Measurements from ENCODE around the gene DNAH6.
"Not testable (repeated sequence)": the region's sequence is repeated elsewhere in the genome, so short reads cannot be mapped to it uniquely, and the experiment has no call there.

Gene DNAH6

DNA sequence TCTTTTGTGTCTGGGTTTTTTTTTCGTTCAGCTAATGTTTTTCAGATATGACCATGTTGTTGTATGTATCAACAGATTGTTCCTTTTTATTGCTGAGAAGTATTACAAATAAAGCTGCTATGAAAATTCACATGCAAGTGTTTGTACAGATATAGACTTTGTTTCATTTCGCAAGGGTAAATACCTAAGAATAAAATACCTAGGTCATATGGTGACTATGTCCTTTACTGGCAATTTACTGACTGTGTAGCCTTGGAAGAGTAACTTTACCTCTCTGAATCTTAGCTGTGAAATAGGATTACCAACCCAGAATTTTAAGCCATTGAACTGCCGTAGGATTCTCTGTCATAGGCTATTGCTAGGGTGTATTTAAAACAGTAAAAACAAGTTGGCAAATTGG, 19.0 kb upstream of the DNAH6 start:
- TF ChIP-seq, protein P1, sequence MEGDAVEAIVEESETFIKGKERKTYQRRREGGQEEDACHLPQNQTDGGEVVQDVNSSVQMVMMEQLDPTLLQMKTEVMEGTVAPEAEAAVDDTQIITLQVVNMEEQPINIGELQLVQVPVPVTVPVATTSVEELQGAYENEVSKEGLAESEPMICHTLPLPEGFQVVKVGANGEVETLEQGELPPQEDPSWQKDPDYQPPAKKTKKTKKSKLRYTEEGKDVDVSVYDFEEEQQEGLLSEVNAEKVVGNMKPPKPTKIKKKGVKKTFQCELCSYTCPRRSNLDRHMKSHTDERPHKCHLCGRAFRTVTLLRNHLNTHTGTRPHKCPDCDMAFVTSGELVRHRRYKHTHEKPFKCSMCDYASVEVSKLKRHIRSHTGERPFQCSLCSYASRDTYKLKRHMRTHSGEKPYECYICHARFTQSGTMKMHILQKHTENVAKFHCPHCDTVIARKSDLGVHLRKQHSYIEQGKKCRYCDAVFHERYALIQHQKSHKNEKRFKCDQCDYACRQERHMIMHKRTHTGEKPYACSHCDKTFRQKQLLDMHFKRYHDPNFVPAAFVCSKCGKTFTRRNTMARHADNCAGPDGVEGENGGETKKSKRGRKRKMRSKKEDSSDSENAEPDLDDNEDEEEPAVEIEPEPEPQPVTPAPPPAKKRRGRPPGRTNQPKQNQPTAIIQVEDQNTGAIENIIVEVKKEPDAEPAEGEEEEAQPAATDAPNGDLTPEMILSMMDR (IDR thresholded peaks at IDR 0.05; ENCODE audit: low read depth, low read length, missing control alignments), result no peak
- DNase-seq (ENCODE audit: extremely low read depth, low read depth), result no peak
- H3K4me3 ChIP-seq (replicated peaks; ENCODE audit: low read depth, low read length), result no peak overlapping the region

GRCh38 chr2:84498150-84498799, 18.0 kb upstream of the DNAH6 start:
- TF ChIP-seq, protein P1 (IDR thresholded peaks at IDR 0.05; ENCODE audit: low read depth, low read length, missing control alignments), result no peak
- DNase-seq (ENCODE audit: extremely low read depth, low read depth), result no peak
- H3K4me3 ChIP-seq (replicated peaks; ENCODE audit: low read depth, low read length), result no peak overlapping the region

- not testable (repeated sequence) for H3K4me3 ChIP-seq (replicated peaks; ENCODE audit: low read depth, low read length); DNase-seq (ENCODE audit: extremely low read depth, low read depth)
Measured at GRCh38 chr2:84511024-84511423, 5.3 kb upstream of the DNAH6 start.

- peak overlapping the region; percentile 44; the same call in 1 of the 2 replicates for H3K4me3 ChIP-seq (replicated peaks; ENCODE audit: low read depth, low read length)
- TF ChIP-seq, protein P1 (IDR thresholded peaks at IDR 0.05; ENCODE audit: low read depth, low read length, missing control alignments), result no peak
- no peak for DNase-seq (ENCODE audit: extremely low read depth, low read depth)
Measured at GRCh38 chr2:84515788-84516187, 510 bp upstream of the DNAH6 start.

DNA sequence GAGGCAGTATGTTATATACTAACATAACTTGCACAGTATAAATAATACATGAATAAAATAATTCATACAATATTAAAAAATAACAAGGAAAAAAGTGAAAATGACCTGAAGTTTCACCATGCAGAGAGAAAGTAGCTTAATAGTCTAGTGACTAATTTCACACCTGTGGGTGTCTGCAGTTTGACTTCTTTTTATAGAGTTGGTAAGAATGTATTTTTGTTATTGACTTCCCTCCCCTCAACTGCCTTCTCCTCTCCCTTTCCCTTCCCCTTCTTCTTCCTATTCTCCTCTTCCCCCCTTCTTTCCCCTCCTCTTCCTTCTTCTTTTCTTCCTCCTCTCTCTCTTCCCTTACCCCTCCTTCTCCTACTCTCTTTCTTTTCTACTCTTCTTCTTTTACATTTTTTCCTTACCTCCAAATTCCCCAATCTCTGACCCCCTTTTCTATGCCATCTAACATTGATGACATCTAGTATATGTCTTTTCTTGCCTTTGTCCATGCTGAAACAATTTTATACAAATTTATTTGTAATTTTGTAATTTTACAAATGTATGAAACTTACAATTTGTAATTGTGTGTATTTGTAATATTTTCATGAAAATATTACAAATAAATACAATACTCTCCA, 3.1 kb downstream of the DNAH6 start:
- H3K4me3 ChIP-seq (replicated peaks; ENCODE audit: low read depth, low read length), result no peak overlapping the region
- no peak for DNase-seq (ENCODE audit: extremely low read depth, low read depth)
- TF ChIP-seq, protein P1 (IDR thresholded peaks at IDR 0.05; ENCODE audit: low read depth, low read length, missing control alignments), result no peak

- TF ChIP-seq, protein P1 (IDR thresholded peaks at IDR 0.05; ENCODE audit: low read depth, low read length, missing control alignments), result no peak
- no peak overlapping the region for H3K4me3 ChIP-seq (replicated peaks; ENCODE audit: low read depth, low read length)
- DNase-seq (ENCODE audit: extremely low read depth, low read depth), result no peak
Measured at GRCh38 chr2:84526562-84526961, 10.3 kb downstream of the DNAH6 start.

GRCh38 chr2:84527137-84528129, 11.1 kb downstream of the DNAH6 start:
- TF ChIP-seq, protein P1 (IDR thresholded peaks at IDR 0.05; ENCODE audit: low read depth, low read length, missing control alignments), result no peak
- no peak for DNase-seq (ENCODE audit: extremely low read depth, low read depth)
- no peak overlapping the region for H3K4me3 ChIP-seq (replicated peaks; ENCODE audit: low read depth, low read length)
